ENCODE measurements around the gene KDM3B. TPM values are rescaled to one million over a fixed set of nuclear protein-coding genes. Genes with fewer than 3 reads are reported as not detected.

KDM3B gene
- total and polyA plus RNA-seq, 9 of the 15 experiments (the other 6 are each of a cell fraction or from before 2014, with no cell fraction given), result 13.8 to 62.8 (median 41.9) TPM

- TF ChIP-seq PRDM10 (IDR thresholded peaks at IDR 0.05; ENCODE audit: partially characterized antibody) (no peak), ZNF512 (tag; IDR thresholded peaks at IDR 0.05) (no peak), PURB (CRISPR knock-in tag; IDR thresholded peaks at IDR 0.05; ENCODE audit: low read depth) (no peak), FIP1L1 (IDR thresholded peaks at IDR 0.05; ENCODE audit: low read depth, low read length, poor library complexity, severe bottlenecking) (no peak), NFIC (IDR thresholded peaks at IDR 0.05) (no peak), E2F8 (IDR thresholded peaks at IDR 0.05; ENCODE audit: low read depth, partially characterized antibody) (peak; percentile 49), HNRNPUL1 (IDR thresholded peaks at IDR 0.05; ENCODE audit: low read length) (no peak), ZBTB7A (IDR thresholded peaks at IDR 0.05; ENCODE audit: borderline replicate concordance, control insufficient read depth, low read depth, low read length) (no peak), USF2 (CRISPR knock-in tag; IDR thresholded peaks at IDR 0.05) (no peak), GTF2F1 (IDR thresholded peaks at IDR 0.05; ENCODE audit: low read depth, low read length) (no peak), ZFP1 (CRISPR knock-in tag; IDR thresholded peaks at IDR 0.05) (no peak), ATF1 (CRISPR knock-in tag; IDR thresholded peaks at IDR 0.05) (no peak), ATF1 (tag; IDR thresholded peaks at IDR 0.05) (peak; percentile 65), SLC30A9 (CRISPR knock-in tag; IDR thresholded peaks at IDR 0.05) (no peak), NUFIP1 (IDR thresholded peaks at IDR 0.05; ENCODE audit: partially characterized antibody) (no peak), KAT7 (CRISPR knock-in tag; IDR thresholded peaks at IDR 0.05; ENCODE audit: borderline replicate concordance) (no peak), ARID3B (CRISPR knock-in tag; IDR thresholded peaks at IDR 0.05; ENCODE audit: borderline replicate concordance) (0 out of 2 replicates have a peak, but pooled peaks have one; percentile 48)
Observed at GRCh38 chr5:138449501-138450239, 97.2 kb downstream of the KDM3B start (continued).
